ENCODE measurements around the gene TRAPPC2L. TPM values are rescaled to one million over a fixed set of nuclear protein-coding genes. Genes with fewer than 3 reads are reported as not detected.

TRAPPC2L gene
- total and polyA plus RNA-seq, 2 of the 13 experiments (the other 11 are each of a cell fraction or from before 2014, with no cell fraction given): 96.3 to 107 TPM

- TF ChIP-seq PAXIP1 (CRISPR knock-in tag; conservative IDR thresholded peaks at IDR 0.05) (no peak), FOXK2 (IDR thresholded peaks at IDR 0.05) (no peak), AKAP8 (CRISPR knock-in tag; IDR thresholded peaks at IDR 0.05) (peak; percentile 77; the same call in 1 of the 2 replicates), ARID5B (CRISPR knock-in tag; IDR thresholded peaks at IDR 0.05) (no peak), MAZ (IDR thresholded peaks at IDR 0.05; ENCODE audit: borderline replicate concordance, low read depth, low read length) (no peak), MAZ (CRISPR knock-in tag; IDR thresholded peaks at IDR 0.05; ENCODE audit: low read depth) (no peak), ETS1 (CRISPR knock-in tag; IDR thresholded peaks at IDR 0.05) (no peak), ATF5 (CRISPR knock-in tag; IDR thresholded peaks at IDR 0.05; ENCODE audit: low read depth) (no peak), TERF1 (CRISPR knock-in tag; IDR thresholded peaks at IDR 0.05) (no peak), ZNF713 (CRISPR knock-in tag; IDR thresholded peaks at IDR 0.05) (no peak), ZNF777 (CRISPR knock-in tag; IDR thresholded peaks at IDR 0.05) (no peak), PHF5A (CRISPR knock-in tag; IDR thresholded peaks at IDR 0.05; ENCODE audit: low read depth, unreplicated experiment) (no peak), RFX5 (IDR thresholded peaks at IDR 0.05; ENCODE audit: low read depth, low read length) (no peak), SUZ12 (IDR thresholded peaks at IDR 0.05; ENCODE audit: low read depth, low read length) (no peak), SKI (IDR thresholded peaks at IDR 0.05; ENCODE audit: partially characterized antibody) (no peak), ZNF367 (CRISPR knock-in tag; IDR thresholded peaks at IDR 0.05; ENCODE audit: borderline replicate concordance) (no peak)
These were observed 49.7 kb upstream of the TRAPPC2L start (continued) for GRCh38 chr16:88807142-88807625.

Data from HepG2 (cell line).